ENCODE measurements around the gene HMMR. TPM values are rescaled to one million over a fixed set of nuclear protein-coding genes. Genes with fewer than 3 reads are reported as not detected.
A peak's percentile ranks its signal among the peaks of the same experiment; 100 is the strongest.

HMMR gene
- total RNA-seq, 6 experiments from 2014 or later = 16.2 to 37.0 (median 32.5) TPM

DNA sequence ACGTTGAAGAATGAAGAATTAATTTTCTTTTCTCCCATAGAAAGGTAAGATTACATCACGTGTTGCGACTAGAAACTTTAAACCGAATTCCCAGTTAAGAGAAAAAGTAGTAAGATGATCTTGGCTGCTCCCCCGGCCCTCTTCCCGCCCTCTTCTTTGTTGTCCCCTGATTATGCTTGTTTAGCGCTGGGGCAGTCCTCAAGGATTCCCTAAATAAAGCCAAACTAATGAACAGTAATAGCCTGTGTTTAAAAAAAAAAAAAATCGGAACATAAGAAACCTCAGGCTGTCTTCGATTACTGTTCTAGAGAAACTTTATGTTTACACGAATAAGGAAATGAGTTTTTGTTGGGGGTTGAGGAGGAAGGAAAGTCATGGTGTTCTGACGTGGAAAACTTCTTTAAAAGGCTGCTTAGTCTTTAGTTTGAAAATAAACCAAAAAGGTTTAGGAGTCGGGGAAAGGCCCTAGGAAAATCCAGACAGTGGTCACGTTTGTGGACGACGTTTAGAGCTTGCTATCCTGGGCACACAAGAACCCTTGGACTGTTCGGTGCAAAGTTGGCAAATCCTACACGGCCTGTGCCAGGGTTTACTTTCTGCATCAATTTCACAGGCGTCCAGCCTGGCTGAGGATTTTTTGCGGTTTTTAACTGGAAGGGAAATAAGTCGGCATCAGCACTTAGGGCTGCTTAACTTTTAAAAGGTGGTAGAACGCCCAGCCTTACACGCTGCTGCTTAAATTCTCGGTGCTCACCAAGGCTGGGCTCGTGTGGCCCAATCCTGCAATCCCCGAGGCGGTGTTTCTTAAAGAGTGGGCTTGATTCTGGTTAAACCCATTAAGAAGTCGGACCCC, 43.9 kb downstream of the HMMR start:
- no peak for TF ChIP-seq CTCF (IDR thresholded peaks at IDR 0.05)
- peaks cover 59% of the 10 kb centered on the region for H3K4me1 Mint-ChIP-seq (ENCODE audit: low read depth)
- no peaks in the 10 kb centered on the region for H3K9me3 Mint-ChIP-seq
- peak overlapping the region; percentile 99 for H3K4me3 Mint-ChIP-seq
- H3K27me3 Mint-ChIP-seq (ENCODE audit: insufficient read depth) = no peaks in the 10 kb centered on the region; the same call in 1 of the 2 replicates
- DNase-seq = peak; percentile 42
- peak overlapping the region; percentile 95 for H3K27ac Mint-ChIP-seq
- no peaks in the 10 kb centered on the region for H3K36me3 Mint-ChIP-seq (ENCODE audit: low read depth)

DNA sequence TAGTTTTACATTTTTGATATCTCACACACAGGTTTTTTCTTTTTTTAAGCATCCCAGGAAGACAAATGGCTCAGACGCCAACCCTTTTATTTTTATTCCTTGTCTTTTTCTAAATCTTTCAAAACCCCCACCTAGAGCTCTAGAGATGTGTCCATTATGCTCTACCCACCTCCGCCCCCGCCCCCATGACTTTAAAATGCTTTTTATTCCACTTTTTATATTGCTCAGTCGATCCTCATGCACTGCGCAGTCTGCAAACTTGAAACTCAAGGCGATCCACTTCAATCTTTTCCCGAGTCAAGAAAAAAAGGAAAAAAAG, 44.6 kb downstream of the HMMR start:
- H3K9me3 Mint-ChIP-seq = no peaks in the 10 kb centered on the region
- no peaks in the 10 kb centered on the region; the same call in 1 of the 2 replicates for H3K27me3 Mint-ChIP-seq (ENCODE audit: insufficient read depth)
- H3K27ac Mint-ChIP-seq = peak overlapping the region; percentile 95
- no peak for TF ChIP-seq CTCF (IDR thresholded peaks at IDR 0.05)
- H3K36me3 Mint-ChIP-seq (ENCODE audit: low read depth) = no peaks in the 10 kb centered on the region
- DNase-seq = no peak
- peaks cover 63% of the 10 kb centered on the region for H3K4me1 Mint-ChIP-seq (ENCODE audit: low read depth)
- H3K4me3 Mint-ChIP-seq = peak overlapping the region; percentile 99

DNA sequence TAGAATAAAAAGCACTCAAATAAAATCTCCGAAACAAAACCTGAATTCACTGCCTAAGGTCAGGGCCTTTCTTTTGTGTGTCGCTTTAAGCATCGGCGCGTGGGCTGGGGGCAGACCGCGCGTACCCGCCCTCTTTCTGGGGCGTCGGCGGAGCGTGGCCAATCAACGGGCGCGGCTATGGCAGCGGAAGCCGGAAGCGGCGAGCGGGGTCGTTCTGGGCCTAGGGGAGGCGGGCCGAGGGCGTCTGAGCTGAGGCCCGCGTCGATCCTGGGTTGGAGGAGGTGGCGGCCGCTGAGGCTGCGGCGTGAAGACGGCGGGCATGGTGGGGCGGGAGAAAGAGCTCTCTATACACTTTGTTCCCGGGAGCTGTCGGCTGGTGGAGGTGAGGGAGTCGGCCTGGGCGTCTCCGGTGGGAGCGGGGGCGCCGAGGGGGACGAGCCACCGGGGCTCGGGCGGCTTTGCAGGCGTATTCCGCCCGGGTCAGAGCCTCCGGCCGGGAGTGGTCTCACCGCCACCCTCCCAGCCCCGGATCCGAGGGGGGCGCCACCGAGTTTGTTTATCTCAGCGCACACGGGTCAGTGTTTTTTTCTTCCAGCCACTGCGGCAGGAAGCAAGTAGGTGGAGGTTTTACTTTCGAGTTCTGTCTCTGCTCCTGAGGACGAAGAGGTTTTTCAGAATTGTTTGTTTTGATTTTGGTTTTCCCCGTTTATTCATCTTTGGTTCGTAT, 45.1 kb downstream of the HMMR start, which contains the start of gene MAT2B:
Gene MAT2B (plus strand): TSS at position 252 of the 727 bp plus-strand sequence. CDS start 68 bp downstream, at position 320.
- H3K4me1 Mint-ChIP-seq (ENCODE audit: low read depth) = peaks cover 64% of the 10 kb centered on the region
- peak; percentile 80 for TF ChIP-seq CTCF (IDR thresholded peaks at IDR 0.05)

GRCh38 chr5:163506095-163506457, 45.6 kb downstream of the HMMR start:
- H3K4me1 Mint-ChIP-seq (ENCODE audit: low read depth) = peaks cover 64% of the 10 kb centered on the region
- H3K27ac Mint-ChIP-seq = peak overlapping the region; percentile 95
- H3K9me3 Mint-ChIP-seq = no peaks in the 10 kb centered on the region
- H3K4me3 Mint-ChIP-seq = peak overlapping the region; percentile 99
- H3K27me3 Mint-ChIP-seq (ENCODE audit: insufficient read depth) = no peaks in the 10 kb centered on the region; the same call in 1 of the 2 replicates
- peak; percentile 11 for DNase-seq
- TF ChIP-seq CTCF (IDR thresholded peaks at IDR 0.05) = no peak; the same call in 1 of the 2 replicates
- no peaks in the 10 kb centered on the region for H3K36me3 Mint-ChIP-seq (ENCODE audit: low read depth)

More for the DNA sequence above, 45.1 kb downstream of the HMMR start, which contains the start of gene MAT2B:
- Mint-ChIP-seq H3K27me3 (ENCODE audit: insufficient read depth) (no peaks in the 10 kb centered on the region; the same call in 1 of the 2 replicates), H3K36me3 (ENCODE audit: low read depth) (no peaks in the 10 kb centered on the region), H3K4me3 (peak within 1 kb of the TSS; percentile 99), H3K27ac (peak within 1 kb of the TSS; percentile 95), H3K9me3 (no peaks in the 10 kb centered on the region)
- peak; percentile 85 for DNase-seq

- TF ChIP-seq CTCF (IDR thresholded peaks at IDR 0.05) = no peak
- H3K27me3 Mint-ChIP-seq (ENCODE audit: insufficient read depth) = no peaks in the 10 kb centered on the region; the same call in 1 of the 2 replicates
- H3K4me1 Mint-ChIP-seq (ENCODE audit: low read depth) = peaks cover 64% of the 10 kb centered on the region
- H3K36me3 Mint-ChIP-seq (ENCODE audit: low read depth) = no peaks in the 10 kb centered on the region
- DNase-seq = peak; percentile 50
- H3K27ac Mint-ChIP-seq = peak overlapping the region; percentile 95
- no peaks in the 10 kb centered on the region for H3K9me3 Mint-ChIP-seq
- H3K4me3 Mint-ChIP-seq = peak overlapping the region; percentile 99
Measured at GRCh38 chr5:163506726-163507125, 46.3 kb downstream of the HMMR start.

Measured in HFFc6 (cell line).